ENCODE results near the gene UQCRQ.

UQCRQ gene

GRCh38 chr5:132866342-132867045 lies at the start of gene UQCRQ, which contains the start of gene GDF9:
Gene UQCRQ (plus strand): TSS chr5:132866642. CDS start chr5:132866882, 240 bp downstream.
Gene GDF9 (minus strand): TSS chr5:132866469. CDS start chr5:132864533, 1,936 bp downstream.
- peak; percentile 98 to 99 for DNase-seq

GRCh38 chr5:132817011-132817410 lies 49.4 kb upstream of the UQCRQ start:
- no peak for DNase-seq

DNA sequence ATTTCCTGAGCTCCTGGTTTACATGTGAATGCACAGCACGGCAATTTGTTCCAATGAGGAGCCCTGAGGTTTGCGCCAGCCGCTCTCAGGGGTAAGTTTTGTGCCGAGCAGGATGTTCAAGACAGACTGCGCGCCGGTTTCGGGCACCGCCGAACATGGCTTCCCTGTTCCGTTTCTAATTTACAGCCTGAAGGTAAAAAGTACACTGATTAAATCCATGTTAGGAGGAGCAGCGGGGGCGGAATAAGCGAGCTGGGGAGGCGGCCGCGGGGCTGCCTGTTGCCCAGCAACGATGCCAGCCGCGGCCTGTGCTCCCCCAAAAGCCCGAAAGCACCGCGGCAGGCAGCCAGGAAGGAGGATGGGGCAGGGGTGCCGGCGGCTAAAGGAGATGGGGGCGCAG lies 47.0 kb upstream of the UQCRQ start:
- DNase-seq: no peak

GRCh38 chr5:132820162-132820754 lies 46.2 kb upstream of the UQCRQ start:
- DNase-seq: peak; percentile 75 to 90

- DNase-seq: no peak
These were observed 45.1 kb upstream of the UQCRQ start for GRCh38 chr5:132821350-132821749.

DNA sequence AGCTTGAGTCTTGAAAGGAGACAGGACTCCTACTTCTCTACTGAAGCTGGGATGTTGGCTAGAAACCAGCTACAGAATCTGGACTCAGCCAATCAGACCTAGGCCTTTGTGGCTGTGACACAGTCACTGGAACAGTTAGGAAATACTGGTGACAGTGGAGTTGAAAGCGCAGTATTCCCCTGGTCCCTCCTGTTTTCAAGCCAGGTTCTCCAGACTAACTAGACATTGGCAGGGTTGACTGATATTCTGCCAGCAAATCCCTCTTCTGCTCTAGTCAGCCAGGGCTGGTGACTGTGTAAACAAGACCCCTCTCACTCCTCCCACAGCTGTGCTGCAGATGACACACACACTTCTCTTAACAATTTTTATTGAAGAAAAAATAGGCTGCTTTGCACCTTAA lies 44.7 kb upstream of the UQCRQ start:
- peak in 1 of 2 experiments; percentile 3 for DNase-seq

DNA sequence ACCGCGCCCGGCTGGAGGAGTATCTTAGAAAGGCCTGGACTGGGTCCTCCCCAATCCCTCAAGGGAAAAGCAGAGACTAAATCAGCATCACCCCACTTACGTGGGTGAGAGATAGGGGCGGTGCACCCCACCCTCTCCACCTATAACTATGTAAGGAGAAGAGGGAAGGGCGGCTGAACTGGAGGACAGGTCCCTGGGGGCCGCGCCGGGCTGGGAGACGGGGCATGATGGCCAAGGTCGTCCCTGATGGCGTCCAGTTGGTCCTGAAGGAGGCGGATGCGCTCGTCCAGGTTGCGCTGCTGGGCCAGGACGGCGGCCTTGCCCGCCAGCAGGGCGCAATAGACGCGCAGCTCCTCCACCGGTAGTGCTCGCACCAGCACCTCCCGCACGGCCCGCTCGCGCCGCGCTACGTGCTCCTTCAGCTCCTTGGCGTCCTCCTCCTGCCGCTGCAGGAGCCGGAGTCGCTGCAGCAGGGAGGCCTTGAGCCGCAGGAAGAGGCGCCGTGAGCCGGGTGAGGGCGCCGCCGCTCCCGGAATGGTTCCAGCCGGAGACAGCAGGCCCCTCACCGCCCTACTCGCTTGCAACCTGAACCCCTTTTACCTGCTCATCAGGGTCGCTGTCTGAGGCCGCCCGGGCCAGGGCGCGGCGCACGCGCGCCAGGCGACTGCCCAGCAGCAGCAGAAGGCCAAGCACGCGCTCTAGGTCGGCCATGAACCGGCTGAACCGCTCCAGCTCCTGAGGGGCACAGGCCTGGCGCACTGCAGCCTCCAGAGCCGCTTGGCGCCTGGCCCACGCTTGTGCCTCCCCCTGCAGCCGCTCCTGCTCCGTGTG lies 43.6 kb upstream of the UQCRQ start:
- DNase-seq: no peak

DNA sequence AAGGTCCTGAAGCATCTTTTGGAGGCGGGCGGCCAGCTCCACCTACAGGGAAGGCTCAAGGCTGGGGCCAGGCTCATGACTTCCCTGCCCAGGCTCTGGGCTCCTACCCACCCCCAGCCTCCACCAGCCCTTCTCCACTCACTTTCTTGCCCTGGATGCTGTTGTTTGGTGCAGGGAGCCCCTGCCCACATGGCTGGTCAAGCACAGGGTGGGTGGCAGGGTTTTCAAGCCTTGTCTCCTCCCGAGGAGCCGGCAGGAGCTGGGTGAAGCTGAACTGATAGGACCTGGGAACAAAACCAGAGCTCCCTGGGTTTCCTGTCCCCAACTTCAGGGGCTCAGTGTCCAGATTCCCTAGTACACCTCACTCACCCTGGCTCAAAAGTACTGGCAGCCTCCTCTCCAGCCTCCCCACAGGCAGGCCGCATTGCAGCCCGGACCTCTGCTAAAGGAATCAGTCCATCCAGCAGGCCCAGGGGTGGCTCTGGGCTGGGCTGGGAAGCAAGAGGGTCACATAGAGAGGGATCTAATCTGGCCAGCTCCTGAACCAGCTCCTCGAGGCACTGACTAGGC lies 42.9 kb upstream of the UQCRQ start:
- DNase-seq: no peak

GRCh38 chr5:132824426-132824825 lies 42.0 kb upstream of the UQCRQ start:
- no peak for DNase-seq

- DNase-seq: no peak
These were observed 41.2 kb upstream of the UQCRQ start for GRCh38 chr5:132825033-132825833.

DNA sequence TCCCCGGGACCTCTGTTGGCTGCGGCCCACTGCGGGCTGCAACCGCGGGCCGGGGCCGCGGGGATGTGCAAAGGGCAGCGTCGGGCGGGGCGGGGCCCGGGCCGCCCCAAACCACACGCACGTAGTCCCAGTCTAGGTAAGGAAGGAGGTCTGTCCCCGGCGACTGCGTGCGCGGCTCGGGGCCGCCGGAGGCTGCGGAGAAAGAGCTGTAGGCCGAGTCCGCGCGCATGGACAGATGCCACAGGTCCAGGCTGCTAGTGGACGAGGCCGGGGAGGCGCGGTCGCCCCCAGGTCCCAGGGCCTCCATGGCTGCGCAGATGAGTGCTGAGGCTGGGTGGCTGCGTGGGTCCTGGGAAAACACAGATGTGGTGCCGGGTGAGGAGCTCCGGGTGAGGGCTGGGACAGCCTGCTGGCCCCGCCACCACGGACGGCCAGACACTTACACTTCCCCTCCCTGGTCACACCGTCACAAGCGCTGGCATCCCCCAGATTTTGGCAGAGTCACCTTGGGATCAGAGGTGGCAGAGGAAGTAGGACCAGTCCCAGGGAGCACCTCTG lies 40.5 kb upstream of the UQCRQ start:
- DNase-seq: no peak

DNA sequence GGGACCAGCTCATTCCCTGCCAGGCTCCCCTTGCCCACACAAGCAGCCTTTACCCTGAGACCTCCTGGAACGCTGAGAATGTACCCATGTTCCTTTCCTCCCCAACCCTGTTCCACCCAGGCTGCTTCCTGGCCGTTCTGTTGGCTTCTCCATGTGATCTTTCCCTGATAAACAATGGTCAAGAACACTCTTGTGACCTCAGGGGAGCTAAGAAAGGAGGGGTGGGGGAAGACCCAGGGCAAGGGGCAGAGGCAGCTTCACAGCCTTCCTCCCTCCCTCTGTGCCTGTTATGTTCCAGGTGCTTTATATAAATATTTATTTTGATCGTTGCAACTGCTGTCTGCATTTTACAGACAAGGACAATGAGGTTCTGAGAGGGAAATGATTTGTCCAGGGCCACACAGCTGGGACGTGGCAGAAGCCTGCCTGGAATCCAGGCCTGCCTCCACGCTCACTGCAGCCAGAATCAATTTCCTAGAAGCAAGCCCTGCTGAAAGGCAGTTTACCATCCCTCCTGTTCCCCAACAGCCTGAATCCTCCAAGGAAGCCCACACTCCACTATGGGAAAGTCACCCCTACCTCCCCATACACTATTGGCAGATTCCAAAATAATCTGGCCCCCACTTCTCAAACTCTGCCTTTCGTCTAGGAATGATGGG lies 39.9 kb upstream of the UQCRQ start:
- no peak for DNase-seq

DNA sequence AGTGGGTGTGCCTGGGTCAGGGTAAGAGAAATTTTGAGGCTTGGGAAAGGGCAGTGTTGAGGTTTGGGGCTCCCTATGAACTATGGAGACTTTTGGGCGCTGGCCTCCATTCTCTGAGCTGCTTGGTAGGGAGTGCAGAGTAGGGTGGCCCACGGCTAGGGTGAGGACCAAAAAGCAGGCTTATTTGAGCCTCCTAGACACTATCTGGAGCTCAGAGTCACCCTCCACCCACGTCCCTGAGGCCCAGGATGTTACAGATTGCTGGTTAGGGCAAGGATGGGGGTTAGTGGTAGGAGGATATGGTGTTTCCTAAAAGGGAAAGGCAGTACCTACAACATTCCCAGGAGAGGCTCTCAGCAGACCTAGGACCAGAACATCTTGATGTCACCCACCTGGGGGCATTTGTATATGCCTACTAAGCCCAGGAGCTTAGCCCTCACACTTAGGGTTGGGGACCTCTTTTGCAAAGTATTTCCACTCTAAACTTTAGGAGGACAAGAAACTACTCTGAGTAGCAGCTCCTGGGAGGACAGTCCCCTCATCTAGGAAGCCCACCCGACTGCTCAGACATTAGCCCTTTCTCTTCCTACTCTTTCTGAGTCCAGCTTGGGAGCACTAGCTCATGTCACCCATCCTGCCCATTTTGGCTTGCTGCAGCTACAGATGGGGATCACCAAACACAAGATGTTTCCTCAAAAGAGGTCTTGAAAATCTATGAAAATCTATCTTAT lies 38.3 kb upstream of the UQCRQ start:
- DNase-seq: no peak

DNA sequence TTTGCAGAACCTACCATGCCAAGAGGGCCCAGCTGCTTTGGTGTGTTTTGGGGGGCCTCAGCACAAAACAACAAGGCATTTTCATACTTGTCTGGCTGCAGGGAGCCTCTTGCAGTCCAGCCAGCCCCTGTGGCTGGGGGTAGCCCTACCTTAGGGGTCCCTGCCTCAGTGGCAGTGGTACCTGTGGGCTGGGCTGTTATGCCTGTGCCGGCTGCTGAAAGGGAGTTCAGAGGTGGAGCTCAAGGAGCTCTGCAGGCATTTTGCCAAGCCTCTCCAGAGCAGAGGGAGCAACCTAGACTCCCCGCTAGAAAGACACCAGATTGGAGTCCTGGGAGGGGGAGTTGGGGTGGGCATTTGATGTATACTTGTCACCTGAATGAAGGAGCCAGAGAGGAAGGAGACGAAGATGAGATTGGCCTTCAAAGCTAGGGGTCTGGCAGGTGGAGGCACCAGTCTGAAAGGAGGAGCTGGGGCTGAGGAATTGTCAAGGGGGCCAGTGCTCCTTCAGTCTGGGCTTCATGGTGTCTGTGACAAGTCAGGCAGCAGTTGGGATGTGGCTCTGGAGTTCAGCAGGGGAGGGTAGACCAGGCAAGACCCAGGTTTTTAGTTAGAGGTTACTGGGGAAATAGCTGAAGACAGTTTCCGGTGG lies 37.5 kb upstream of the UQCRQ start:
- no peak for DNase-seq

DNA sequence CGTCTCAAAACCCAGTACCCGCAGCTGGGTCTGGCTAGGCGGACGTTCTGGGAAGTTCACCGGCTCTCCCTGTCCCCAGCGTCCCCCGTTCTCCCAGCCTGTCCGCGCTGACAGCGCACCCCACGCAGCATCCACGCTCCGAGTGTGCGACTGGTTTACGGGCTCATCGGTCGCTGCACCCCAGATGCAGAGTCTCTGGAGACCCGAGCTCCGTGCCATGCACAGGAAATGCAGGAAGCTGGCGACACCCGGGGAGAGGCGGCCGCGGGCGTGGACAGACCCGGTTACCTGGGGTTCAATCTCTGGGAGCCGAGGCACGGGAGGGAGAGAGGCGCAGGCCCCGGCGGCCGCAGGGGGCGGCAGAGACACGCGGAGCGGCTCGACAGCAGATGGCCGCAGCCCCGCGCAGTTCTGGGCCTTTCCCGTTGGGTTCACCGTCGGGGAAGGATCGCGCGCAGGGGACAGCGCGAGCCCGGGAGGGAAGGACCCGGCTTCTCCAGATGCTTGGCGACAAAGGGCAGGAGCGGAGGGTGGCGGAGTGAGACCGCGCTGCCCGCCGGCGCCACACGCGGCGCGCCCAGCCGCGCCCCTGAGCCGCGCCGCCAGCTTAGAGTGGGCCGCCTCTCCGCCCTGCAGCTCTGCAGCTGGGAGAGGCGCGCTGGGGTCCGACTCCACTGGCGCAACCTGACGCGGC lies 36.6 kb upstream of the UQCRQ start:
- DNase-seq: peak; percentile 32 to 54

- peak in 1 of 2 experiments; percentile 53 for DNase-seq
These were observed 35.9 kb upstream of the UQCRQ start, which contains the start of gene SHROOM1 for GRCh38 chr5:132830436-132831094. Gene SHROOM1 (minus strand): TSS chr5:132830647. CDS start chr5:132826140, 4,507 bp downstream.

DNA sequence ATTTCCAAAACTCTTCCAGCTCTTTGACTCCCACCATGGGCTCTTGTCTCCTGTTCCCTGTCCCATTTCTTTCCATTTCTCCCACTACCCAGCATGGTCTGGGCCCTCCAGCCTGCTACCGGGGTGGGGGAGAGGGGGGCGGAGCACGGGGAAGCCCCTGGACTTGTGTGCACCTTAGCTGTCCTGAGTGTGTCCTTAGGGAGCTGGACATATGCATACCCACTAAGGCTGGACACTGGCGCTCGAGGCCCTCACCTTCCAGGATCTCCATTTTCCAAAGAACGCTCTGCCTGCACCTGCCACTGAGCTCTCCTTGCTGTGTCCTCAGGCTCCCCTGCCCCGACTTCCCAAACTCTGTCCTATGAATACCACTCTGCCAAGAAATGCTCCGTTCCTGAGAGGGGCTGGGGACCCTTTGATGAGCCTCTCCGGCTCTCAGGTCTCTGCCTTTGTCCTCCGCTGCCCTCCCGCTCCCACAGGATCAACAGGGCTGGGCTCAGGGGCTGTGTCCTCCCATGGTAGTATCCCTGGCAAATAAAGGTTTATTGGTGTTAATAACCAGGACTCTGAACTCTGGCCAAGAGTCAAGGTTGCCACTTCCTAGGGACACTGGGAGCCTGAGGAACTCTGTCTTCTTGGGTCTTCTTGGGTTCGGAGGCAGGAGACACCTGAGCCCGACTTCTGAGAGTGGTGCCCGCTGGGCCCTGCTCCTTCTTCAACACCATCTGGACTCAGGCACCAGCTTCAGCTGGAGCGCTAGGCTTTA lies 35.2 kb upstream of the UQCRQ start:
- DNase-seq: no peak

- no peak for DNase-seq
These were observed 33.8 kb upstream of the UQCRQ start for GRCh38 chr5:132832612-132833011.
